Activated effector memory CD4-positive, alpha-beta T cell treated with anti-CD3 and anti-CD28 coated beads, Interleukin-2, amount 50 U/mL, for 16 hours (primary cell): Measurements from ENCODE around the gene CLCNKB.
A peak's percentile ranks its signal among the peaks of the same experiment; 100 is the strongest.
"Not testable (repeated sequence)": the region's sequence is repeated elsewhere in the genome, so short reads cannot be mapped to it uniquely, and the experiment has no call there.

Experiments used
- DNase-seq: peaks from one replicate; pipeline ENCODE4 v3.0.0-alpha.2; 2020

Gene CLCNKB

DNA sequence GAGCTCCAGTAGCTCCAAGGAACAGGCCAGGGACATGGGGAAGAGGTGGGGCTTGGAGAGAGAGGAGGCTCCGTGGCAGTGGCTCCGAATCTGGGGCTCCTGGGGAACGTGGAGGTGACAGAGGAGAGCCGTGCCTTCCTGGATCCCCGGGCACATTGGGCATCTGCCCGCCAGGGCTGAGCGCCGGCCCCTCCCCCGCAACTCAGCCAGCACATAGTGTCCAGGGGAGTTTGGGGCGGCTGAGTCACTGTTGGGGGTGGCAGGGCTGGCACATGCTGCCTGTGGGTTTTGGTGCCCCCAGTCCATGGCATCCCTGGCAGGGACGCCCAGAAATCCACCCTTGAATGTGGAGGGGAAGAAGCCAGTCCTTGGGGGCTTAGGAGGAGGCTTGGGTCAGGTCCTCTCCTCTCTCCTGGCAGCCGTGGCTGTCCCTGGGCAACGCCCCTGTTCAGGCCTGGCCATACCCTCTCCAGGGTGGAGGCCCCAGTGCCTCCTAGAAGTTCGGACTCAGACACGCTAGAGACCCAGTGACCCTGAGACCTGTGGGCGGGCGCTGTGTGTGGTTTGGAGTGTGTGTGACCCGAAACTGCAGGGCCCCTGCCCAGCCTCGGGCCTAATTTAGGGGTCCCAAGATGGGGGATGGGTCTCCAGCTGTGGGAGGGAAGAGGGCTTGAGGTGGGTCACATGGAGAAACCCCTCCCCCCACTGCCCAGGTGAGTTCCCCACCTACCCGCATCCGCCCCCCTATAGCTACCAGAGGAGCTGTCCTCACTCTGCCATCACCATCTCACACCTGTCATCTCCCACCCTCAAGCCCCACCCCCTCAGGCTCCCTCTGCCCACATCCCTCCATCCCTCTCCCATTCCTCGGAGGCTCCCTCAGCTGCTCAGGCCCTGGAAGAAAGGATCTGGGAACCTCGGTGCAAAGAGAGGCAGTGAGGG lies 27.4 kb upstream of the CLCNKB start:
- no peak for DNase-seq

DNA sequence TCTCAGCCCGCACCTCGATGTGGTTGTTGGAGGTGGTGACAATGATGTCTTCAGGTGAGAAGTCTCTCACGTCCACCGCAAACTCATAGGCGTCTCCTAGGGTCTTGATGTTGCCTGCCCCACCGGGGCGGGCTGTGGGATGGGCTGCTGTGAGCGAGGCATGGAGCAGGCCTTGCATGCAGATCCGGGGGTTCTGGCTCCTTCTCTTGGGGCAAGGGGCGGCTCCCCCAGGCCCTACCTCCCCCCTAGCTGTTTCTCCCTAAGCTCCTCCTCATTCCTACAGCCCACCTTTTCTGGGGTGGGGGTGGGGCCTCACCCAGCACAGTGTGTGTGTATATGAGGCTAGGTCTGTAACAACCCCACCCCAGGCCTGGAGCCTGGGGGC lies 26.5 kb upstream of the CLCNKB start:
- no peak for DNase-seq

DNA sequence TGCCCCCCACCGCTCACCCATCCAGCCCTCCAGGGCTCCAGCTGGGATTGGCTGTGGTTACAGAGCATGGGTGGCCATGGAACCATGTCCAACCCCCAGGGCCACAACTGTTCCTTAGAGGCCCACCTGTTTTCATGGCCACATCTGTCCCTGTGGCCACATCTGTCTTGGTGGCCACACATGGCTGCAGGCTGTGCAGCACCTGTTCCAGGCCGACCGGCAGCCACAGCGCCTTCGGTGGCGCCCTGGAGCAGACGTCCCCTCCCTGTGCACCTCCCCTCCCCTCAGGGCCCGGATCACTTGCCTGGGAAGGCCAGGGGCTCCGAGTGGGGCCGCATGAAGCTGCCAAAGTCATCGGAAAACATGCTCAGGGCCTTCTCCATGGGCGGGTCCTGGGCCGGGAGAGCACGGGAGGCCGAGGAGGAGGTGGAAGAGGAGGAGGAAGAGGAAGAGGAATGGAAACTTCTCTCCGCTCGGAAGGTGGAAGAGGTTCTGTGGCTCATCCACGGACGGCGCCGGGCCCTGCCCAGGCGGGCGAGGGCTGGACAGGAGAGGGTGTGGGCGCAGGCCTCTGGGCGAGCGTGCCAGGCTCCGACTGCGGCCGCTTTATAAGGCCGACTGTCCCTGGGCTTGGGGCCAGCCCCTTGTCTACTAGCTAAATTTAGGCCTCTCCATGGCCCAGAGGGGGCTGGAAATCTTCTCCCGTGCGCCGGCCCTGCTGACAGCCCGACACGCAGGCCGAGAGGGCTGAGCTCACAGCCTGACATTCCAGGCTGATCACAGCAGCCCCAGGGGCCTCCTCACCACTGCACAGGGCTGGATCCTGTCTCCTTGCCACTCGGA lies 25.9 kb upstream of the CLCNKB start, which contains the start of gene HSPB7:
TSS of gene HSPB7 (minus strand) at position 583 of the 843 bp plus-strand sequence. CDS start at position 503, 80 bp downstream.
- DNase-seq = no peak

DNA sequence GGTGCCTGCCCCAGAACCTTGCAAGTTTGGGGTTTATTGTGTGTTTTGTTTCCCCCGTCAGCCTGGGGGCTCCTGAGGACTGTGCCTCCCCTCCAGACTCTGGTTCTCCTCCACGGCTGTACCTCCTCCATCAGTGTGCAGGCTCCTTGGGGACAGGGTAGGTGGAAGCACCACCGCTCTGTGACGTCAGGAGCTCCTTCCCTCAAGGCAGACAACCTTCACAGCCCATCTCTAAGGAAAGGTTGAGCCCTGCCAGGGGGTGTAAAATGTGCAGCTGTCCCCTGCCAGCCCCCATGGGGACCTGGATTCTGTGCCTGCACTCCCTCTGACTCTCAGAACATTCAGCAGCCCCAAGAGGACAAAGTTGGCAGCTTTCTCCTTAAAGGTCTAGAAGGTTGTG lies 25.3 kb upstream of the CLCNKB start:
- DNase-seq = no peak

DNA sequence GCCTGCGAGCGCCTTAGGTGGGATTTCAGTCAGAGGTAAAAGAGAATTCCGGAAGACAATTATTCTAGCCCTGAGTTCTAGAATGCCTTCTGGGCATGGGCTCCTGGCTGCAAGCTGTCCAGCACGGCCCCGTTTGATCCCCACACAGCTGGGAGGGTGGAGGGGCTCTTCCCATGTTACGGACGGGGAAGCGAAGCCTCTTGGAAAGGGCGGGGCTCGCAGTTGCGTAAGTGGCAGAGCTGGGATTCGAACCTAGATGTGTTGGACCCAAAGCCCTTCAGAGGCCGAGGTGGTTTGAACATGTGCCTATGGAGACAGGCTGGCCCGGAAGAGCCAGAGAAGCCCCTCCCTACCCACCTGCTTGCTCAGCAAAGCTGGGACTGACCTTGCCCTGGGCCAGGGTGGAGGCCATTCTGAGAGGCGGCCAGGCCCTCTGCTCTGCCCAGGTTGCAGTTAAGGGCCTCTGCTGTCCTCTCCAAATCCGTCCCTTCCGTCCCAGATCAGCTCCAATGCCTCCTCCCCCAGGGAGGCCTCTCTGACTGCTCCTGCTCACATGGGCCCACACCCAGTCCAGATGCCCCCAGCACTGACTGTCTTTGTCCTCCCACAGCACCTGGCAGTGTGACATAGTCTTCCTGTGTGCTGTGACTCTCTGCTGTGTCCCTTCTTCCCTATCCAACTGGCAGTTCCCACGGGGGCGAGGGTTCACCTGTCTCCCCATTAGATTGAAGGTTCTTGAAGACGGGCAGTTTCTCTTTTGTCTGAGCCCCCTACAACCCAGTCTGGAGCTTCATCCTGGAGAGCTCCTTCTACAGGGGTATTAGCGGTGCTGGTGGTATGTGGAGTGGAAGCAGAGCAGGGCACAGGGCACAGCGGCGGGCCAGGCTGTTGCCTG lies 24.6 kb upstream of the CLCNKB start:
- DNase-seq = no peak

DNA sequence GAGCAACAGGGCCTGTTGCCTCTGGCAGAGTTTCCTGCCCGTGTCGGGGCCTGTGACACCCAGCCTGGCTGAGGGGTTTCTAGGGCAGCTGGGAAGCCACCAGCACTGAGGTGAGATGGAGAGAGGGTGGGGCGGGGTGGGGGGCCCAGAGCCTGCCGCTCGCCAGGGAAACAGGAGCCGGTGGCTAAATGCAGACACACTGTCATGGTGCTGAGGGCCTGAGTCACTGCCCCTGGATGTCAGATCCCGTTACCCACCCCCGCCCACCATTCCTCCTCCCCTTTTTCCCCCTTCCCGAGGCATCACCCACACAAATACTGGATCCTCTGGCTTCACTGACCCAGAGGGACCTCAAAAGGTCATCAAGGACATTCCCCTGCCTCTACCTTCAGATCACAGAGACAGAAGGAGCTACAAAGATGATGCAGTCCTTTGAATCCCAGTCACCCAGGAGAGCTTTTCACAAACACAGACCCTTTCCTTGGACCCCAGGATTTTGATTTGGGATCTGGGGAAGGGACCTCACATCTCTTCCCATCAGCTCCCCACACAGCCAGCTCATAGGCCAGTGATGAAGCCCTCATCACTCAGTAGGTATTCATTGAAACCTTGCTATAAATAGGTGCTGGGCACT lies 23.8 kb upstream of the CLCNKB start:
- no peak for DNase-seq

DNA sequence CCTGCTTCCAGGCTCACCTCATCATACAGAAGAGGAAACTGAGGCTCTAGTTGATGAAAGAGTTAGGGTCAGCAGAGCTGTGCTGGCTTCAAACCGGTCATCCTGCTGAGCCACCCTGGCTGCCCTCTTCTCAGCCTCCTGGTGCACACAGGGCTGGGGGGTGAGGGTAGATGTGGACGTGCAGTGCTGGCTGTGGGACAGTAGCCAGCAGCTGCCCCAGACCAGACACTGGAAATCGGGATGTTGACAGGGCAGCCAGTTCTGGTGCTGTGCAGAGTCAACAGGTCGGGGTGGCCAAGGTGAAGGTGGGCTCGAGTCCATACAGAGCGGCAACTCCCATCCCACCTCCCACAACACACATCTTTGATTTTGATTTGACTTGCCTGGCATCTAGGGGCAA lies 23.3 kb upstream of the CLCNKB start:
- no peak for DNase-seq

DNA sequence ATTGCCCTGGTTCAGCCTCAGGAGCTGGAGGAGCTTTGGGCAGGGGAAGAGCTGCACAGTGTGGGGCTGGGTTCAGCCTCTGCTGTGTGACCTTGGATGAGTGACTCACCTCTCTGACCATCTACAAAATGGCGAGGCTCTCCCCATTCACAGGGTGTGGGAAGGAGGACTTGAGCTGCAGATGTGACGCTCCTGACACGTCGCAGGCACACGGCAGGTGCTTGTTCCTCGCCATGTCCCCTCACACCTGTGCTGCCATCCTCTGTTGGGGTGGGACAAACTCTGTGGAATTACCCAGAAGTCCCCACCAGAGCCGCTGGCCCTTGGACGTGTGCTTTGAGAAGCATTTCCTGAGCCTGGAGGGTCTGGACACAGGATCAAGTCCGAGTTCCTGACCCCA lies 22.7 kb upstream of the CLCNKB start:
- DNase-seq = not testable (repeated sequence)

DNA sequence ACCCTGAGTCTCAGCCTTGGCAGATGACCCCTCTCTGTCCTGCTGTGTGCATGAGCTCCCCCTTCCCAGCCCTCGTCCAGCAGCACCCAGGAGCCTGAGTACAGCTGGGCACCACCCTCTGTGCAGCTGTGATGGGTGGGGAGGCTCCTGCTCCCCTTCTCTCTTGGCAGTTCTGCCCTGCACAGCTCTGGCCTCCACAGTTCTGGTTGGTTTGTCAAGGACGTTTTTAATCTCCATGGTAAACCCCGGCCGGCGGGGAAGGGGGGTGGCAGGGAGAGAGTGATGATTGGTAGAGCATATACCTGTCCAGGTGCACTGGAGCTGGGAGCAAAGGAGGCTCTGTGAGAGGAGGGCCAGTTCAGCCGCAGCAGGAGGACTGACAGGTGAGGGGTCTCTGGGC lies 21.9 kb upstream of the CLCNKB start, which contains the start of gene CLCNKA:
TSS of gene CLCNKA (plus strand) at position 356 of the 400 bp plus-strand sequence. CDS start 584 bp downstream, outside the sequence.
- no peak for DNase-seq

DNA sequence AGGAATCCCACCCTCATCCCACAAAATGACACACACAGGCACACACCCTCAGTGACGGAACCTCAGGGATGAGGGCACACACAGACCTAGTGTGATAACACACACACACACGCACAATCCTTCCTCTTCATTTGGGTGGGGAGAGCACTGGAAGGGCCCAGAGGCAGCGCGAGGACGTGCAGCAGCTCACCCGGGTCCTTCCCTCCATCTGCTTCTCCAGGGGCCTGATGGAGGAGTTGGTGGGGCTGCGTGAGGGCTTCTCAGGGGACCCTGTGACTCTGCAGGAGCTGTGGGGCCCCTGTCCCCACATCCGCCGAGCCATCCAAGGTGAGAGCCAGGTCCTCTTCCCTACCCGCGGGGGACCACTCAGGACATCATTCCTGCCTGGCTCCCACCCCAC lies 21.2 kb upstream of the CLCNKB start:
- DNase-seq = no peak

DNA sequence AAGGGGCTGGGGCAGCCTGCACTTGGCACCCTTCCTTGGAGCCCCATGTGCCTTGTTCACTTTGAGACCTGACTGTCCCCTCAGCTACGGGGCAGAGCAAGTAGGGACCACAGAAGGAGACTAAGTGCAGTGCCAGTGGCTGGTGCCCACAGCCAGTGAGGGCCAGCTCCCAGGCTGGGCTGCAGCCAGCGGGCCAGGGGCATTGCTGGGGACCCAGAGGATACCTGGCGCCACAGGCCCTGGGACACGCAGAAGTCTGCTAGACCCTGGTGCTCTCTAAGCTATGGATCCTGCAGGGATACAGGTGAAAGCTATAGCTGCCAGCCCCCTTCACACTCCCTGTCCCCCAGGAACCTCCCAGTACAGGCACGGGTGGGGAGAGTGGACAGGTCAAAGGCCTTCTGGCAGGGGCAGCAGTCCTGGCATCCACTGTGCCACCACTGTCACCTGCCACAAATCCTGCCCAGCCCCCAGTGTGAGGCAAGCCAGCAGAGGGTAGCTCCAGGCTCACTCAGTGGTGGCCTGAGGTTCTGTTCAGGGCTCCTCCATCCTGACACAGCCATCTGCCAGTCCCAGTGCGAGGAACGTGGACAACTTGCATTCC lies 20.4 kb upstream of the CLCNKB start:
- DNase-seq = no peak

DNA sequence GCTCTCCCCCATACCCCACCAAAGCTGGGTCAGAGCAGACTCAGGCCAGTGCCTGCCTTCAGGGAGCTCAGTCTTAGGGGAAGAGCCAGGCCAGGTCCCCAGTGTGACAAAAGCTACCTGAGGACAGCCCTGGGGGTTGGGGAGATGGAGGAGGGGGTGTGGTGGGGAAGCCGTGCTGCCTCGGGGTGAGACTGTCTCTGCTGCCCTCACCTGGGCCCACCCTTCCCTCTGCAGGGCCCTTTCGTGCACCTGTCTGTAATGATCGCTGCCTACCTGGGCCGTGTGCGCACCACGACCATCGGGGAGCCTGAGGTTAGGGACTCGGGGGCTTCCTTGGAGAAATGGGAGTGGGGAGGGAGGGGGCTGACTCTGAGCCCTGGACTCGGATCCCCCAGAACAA lies 17.3 kb upstream of the CLCNKB start:
- not testable (repeated sequence) for DNase-seq

DNA sequence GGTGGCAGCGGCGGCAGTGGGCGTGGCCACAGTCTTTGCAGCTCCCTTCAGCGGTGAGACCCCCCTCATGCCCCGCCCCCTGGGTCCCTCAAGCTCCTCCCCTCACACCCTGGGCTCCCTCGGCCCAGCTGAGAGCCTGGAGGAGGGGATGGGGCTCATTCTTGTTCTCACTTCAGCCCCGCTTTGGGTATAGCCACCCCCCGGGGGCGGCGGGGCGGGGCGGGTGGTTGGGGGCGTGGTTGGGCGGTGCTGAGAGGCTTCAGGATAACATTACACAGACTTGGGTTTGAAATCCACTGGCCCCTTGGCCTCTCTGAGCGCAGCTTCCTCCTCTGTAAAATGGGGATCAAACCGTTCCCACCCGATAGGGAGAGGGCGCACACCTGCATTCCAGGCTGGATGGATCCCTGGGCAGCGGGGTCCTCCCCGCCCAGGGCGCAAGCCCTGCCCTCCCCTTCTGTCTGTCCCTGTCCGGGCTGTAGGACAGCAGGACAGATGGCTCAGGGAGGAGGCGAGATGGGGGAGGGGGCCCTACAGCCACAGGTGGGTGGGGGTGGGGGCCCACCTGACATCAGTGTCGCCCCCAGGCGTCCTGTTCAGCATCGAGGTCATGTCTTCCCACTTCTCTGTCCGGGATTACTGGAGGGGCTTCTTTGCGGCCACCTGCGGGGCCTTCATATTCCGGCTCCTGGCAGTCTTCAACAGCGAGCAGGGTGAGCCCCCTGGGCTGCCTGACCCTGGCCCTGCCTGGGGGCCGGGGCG lies 16.7 kb upstream of the CLCNKB start:
- DNase-seq = peak; percentile 74

DNA sequence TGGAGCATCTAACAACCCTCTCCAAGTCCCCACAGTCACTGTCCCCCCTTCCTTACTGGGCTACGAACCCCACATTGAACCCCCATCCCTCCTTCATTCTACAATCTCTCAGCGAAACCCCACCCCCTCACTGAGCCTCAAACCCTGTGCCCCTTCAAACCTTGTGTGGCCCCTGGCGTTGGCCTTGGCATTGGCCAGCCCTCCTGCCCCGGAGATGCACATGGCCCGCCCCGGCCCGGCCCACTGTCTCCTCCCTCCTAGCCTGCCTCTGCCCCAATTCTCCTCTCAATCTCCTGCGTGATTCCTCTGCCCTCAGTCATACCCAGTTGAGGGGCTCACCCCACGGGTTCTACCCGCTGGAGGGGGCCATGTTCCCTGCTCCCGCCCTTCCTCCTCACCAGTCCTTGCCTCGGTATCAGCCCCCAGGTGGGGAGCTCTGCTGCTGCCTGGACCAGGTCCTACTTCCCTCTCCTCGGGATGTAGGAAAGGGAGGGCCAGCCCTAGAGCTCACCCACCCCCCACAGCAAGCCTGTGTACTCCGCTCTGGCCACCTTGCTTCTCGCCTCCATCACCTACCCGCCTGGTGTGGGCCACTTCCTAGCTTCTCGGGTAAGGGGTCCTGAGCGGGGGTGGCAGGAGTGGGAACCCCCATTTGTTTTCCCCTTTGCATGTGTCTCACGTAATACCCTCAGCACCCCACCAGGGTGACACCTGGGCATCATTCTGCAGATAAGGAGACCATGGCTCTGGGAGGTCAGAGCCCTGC lies 15.2 kb upstream of the CLCNKB start:
- no peak for DNase-seq

DNA sequence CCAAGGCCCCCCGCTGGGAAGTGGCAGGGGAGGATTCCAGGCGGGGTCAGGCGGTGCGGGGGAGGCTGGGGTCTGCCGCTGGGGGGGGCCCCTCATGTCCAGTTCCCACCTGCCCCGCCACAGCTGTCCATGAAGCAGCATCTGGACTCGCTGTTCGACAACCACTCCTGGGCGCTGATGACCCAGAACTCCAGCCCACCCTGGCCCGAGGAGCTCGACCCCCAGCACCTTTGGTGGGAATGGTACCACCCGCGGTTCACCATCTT lies 14.6 kb upstream of the CLCNKB start:
- DNase-seq = not testable (repeated sequence)

DNA sequence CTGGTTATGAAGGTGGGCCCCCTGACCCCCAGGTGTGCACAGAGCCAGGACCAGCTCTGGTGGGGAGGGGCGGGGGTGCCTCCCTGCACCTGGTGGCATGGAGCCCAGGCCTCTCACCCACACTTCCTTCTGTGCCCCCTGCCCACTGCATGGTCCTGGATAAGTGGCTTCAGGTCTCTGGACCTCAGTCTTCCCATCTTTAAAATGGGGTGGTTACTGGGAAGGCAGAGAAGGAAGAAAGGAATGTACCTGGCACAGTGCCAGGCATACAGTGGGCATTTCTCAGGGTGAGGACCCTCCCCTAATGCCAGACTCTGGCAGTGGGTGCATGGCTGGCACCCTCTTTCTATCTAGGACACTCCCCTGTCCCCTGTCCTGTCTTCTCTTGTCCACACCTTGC lies 14.3 kb upstream of the CLCNKB start:
- DNase-seq = no peak

DNA sequence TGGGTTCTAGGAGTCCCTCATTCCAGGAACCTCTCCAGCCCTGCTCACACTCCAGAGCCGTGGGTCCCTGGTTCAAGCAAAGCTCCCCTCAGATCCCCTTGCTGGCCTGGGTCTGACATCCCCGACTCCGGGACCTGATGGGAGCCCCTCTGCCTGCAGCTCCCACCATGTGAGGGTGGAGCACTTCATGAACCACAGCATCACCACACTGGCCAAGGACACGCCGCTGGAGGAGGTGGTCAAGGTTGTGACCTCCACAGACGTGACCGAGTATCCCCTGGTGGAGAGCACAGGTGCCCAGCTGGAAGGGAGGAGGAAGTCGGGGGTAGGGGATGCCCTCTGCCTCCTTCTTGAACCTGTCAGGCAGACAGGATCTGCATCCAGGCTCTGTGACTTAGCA lies 12.0 kb upstream of the CLCNKB start:
- no peak for DNase-seq

DNA sequence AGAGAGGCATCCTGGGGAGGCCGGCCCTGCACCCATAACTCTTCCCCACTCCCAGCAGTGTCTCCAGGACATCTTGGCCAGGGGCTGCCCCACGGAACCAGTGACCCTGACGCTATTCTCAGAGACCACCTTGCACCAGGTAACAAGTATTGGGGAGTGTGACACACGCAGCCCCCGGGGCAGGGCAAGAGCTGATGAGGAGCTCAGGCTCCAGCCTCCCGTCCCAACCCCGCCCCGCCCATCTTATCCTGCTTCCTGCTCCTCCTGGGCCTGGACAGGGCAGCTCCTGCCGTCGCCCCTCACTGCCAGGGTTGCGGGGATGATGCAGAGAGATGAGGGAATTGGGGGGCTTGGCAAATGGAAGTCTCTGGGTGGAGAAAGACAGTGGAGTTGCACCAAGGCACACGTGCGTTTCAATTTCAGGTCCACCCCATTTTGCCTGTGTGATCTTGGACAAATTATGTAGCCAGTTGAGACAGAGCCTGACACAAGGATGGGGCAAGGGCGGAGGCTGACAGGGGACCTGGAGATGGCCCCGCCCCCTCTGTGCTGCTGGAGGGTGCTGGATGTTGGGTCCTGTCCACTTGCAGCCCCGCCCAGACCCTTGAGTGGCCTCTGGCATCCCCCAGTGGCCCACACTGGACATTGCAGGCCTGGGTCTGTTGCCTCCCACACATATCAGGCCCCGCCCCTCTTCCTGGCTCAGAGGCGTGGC lies 11.0 kb upstream of the CLCNKB start:
- DNase-seq = peak; percentile 82

DNA sequence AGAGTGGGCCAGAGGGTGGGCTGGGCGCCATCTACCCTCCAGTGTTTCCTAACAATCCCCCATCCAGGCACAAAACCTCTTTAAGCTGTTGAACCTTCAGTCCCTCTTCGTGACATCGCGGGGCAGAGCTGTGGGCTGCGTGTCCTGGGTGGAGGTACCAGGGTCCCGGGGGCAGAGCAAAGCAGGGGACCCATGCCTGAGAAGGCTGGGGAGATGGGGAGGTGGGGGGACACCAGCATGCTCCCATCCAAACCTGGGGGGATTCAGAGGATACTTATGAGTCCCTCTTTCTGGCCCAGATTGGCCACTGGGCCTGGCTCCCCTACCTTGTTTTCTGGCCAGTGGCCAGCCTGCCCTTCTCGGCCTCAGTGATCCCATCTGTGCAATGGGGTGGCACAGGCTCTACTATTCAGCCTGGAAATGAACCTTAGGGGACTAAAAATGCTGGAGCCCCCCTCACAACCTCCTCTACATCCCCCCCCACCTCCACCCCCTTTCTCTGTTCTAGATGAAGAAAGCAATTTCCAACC lies 10.4 kb upstream of the CLCNKB start:
- DNase-seq = not testable (repeated sequence)
